GM18507 (cell line): ENCODE measurements around the gene PLPPR1.
"Not testable (repeated sequence)": the region's sequence is repeated elsewhere in the genome, so short reads cannot be mapped to it uniquely, and the experiment has no call there.

Experiments
- DNase-seq: peaks from one replicate; pipeline ENCODE4 v3.0.0; 2011; ENCODE audit warnings: low read depth; ENCODE audit not compliant: insufficient read length; ENCODE audit errors: extremely low spot score
- FAIRE-seq: peaks from 2 replicates; lab custom pipeline; 2011; peaks lifted over from hg19 to GRCh38; lab: Jason Lieb, UNC

Gene PLPPR1

GRCh38 chr9:101038488-101038887, 10.0 kb downstream of the PLPPR1 start:
- FAIRE-seq, result no peak
- no peak for DNase-seq

- not testable (repeated sequence) for DNase-seq, FAIRE-seq
Measured at GRCh38 chr9:101039581-101039980, 11.1 kb downstream of the PLPPR1 start.

- FAIRE-seq, result no peak
- no peak for DNase-seq
Measured at GRCh38 chr9:101047848-101048397, 19.4 kb downstream of the PLPPR1 start.

- FAIRE-seq (no peak), DNase-seq (no peak)
Measured at GRCh38 chr9:101050650-101051049, 22.1 kb downstream of the PLPPR1 start.

- DNase-seq, result no peak
- FAIRE-seq, result no peak
Measured at GRCh38 chr9:101054657-101055056, 26.1 kb downstream of the PLPPR1 start.

GRCh38 chr9:101055516-101055915, 27.0 kb downstream of the PLPPR1 start:
- FAIRE-seq (no peak), DNase-seq (no peak)

DNA sequence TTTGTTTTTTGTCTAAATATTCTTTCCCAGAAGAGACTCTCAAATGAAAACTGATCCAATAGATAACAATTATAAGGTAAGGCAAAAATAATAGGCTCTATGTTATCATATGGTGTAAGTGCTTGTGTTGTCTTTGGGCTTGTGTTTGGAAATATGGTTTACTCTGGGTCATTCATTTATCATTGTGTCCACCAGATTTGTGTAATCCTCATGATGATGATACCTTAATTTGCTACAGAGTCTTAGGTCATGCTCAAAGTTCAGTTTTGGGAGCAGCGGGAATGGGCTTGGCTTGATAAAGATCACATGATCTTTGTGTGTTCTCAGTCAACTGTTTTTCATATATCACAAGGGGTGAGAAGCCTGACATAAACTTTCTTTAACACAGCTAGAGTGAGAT, 34.2 kb downstream of the PLPPR1 start:
- DNase-seq, result no peak
- FAIRE-seq, result no peak

GRCh38 chr9:101063192-101063591, 34.7 kb downstream of the PLPPR1 start:
- no peak for DNase-seq

DNA sequence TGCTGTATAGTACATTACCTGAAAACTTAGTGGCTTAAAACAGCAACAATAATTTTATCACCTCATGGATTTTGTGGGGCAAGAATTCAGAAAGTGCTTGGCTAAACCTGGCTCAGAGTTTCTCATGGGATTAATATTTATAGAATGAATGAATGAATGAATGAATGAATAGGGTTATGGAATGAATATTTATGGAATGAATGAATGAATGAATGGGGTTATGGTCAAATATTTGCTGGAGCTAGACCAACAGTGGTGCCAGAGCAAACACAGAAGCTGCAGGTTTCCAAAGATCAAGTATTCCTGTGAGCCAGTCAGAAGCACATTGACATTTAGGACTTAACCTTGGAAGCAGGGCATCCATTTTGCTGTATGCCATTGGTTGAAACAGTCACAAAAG, 35.7 kb downstream of the PLPPR1 start:
- DNase-seq, result no peak
- no peak for FAIRE-seq

More at GRCh38 chr9:101063192-101063591, 34.7 kb downstream of the PLPPR1 start:
- no peak for FAIRE-seq

DNA sequence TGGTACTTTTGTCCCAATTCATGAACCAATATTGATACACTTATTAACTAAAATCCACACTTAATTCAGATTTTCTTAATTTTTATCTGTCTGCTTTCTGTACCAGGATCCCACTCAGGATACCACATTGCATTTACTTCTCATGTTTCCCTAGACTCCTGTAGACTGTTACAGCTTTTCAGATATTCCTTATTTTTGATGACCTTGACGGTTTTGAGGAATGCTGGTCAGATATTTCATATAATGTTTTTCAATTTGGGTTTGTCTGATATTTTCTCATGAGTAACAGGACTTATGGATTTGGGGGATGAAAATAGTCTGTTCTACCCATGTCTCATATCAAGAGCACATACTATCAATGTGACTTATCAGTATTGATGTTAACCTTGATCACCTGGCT, 37.4 kb downstream of the PLPPR1 start:
- FAIRE-seq (no peak), DNase-seq (no peak)

DNA sequence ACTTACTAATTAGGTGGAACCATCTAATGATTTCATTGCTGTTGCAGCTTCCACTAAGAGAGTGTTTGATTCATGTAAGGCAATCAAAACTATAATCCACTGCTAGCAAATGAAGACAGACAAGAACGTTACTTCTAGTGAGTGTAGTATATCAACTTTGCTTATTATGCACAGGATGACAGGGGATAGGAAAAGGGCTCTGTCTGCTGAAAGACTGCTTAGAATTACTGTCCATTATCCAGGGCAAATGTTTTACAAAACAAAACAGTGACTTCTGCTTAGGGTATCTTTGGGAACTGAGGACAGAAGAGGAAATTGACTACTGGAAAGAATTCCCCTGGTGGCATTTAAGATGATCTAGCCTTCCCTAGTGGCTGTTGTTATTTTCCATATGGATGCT, 40.2 kb downstream of the PLPPR1 start:
- DNase-seq, result no peak
- no peak for FAIRE-seq

DNA sequence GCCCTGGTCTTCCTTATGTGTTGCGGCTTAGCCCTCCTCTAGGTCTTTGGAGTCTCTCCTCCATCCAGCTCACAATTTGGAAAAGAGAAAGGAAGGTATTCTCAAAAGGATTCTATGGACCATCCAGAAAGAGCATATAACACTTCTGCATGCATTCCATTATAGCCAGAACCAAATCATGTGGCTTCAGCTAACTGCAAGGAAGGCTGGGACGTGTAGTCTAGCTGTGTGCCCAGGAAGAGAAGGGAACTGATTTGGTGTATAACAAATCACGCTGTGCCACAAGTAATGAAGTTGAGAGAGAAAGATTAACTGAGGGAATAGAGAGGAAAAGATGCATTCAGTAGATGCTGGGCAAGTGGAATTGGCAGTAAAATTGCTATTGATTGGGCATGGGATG, 43.7 kb downstream of the PLPPR1 start:
- no peak for DNase-seq
- FAIRE-seq, result no peak

DNA sequence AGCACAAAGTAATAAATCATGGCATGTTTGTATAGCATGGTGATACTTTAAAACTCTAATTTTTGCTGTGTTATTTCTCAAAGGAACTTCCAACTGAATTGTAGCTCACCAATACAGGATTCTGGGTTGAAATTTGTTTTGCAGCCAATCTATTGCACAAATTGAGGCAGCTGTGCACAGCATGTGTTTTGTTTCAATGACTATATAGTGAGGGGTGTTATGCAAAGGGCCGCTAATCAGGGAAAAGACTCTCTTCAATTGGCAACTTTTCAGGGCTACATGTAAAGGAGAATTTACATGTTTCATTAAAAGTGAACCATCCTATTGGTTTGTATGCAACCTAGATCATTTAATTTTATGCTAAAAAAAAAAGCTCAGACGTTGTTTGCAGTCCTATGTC, 44.6 kb downstream of the PLPPR1 start:
- no peak for DNase-seq
- FAIRE-seq, result no peak

GRCh38 chr9:101081641-101082040, 53.1 kb downstream of the PLPPR1 start:
- FAIRE-seq (no peak), DNase-seq (no peak)

DNA sequence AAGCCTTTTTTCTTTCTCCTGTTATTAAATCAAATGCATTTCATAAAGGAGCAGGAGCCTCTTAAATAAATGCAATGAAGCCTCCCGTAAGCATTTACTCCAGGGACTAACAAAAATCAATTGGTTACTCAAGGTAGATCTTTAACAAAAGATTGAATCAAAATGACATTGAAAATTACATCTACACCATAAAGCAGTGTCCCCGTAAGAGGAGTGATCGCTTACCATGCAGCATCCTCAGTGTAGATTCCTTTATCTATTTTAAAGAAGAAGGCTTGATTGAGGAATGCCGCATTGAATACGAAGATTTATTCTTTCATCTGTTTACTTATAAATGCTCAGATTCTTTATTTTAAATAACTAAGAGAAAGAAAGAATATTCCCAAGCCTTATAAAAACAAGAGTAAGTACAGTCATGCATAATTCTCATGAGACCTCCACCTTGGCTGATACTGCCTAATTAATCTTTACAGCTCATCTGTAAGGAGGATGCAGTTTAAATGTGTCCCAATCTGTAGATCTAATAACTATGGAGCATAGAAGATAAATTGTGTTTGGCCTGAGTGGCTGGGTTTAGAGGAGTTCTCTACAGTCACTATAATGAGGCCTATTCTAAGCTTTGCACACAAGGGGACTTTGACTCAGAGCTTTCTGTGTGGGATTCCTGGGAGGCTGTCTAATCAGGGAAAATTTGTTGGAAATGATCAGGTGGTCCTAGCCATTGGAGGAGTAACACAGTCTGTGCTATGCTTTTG, 55.1 kb downstream of the PLPPR1 start:
- FAIRE-seq (no peak), DNase-seq (no peak)

DNA sequence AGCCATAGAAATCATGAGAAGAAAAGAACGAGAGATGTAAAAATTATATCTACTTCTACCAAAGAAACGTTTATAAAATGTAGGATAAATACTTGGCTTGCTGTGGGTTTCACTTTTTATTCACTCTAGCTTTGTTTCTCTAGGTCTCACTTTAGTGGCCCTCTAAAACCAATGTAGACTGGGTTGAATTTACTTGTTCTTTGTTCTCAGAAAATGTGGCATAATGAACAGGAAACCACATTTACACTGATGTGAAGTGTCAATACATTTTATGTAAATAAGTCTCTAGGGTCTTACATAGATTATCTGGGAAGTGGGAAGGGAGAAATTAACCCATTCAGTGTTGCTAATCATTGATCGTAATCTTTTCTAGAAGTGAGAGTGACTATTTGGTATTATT, 58.9 kb downstream of the PLPPR1 start:
- FAIRE-seq (no peak), DNase-seq (no peak)

- FAIRE-seq, result no peak
- no peak for DNase-seq
Measured at GRCh38 chr9:101092922-101093321, 64.4 kb downstream of the PLPPR1 start.

- no peak for FAIRE-seq
- no peak for DNase-seq
Measured at GRCh38 chr9:101093620-101094019, 65.1 kb downstream of the PLPPR1 start.

- DNase-seq (no peak), FAIRE-seq (no peak)
Measured at GRCh38 chr9:101094686-101095085, 66.2 kb downstream of the PLPPR1 start.

GRCh38 chr9:101097210-101097609, 68.7 kb downstream of the PLPPR1 start:
- FAIRE-seq, result no peak
- DNase-seq, result no peak

DNA sequence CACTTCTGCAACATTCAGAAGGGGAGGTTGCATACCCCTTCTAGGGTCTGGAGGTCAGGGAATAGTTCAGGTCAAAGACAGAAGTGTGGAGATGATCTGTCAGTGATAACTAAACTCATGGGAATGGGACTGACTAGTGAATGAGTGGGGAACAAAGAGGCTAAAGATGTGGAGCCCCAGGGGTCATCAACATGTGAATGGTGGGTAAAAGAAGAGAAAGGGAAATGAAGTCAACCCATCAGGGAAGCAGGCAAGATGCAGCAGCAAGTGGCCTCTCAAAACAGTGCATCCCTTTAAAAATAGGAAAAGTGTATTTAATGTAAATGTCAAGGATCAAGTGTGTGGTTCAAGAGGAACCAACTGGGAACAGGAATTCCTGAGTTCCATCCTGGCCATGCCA, 69.9 kb downstream of the PLPPR1 start:
- DNase-seq (no peak), FAIRE-seq (no peak)
